IPS-NIHi7 (cell line): Measurements from ENCODE around the gene RANBP17.
"Not testable (repeated sequence)": the region's sequence is repeated elsewhere in the genome, so short reads cannot be mapped to it uniquely, and the experiment has no call there.

Experiments
- DNase-seq: peaks from one replicate; pipeline ENCODE4 v3.0.0; 2012; ENCODE audit warnings: mixed read lengths; ENCODE audit errors: extremely low spot score

Gene RANBP17

GRCh38 chr5:171297941-171298340, 436.1 kb downstream of the RANBP17 start:
- DNase-seq: not testable (repeated sequence)

GRCh38 chr5:171299228-171299627, 437.4 kb downstream of the RANBP17 start:
- no peak for DNase-seq

- no peak for DNase-seq
Observed at GRCh38 chr5:171299851-171300250, 438.0 kb downstream of the RANBP17 start.

- DNase-seq: no peak
Observed at GRCh38 chr5:171300358-171300757, 438.5 kb downstream of the RANBP17 start.

- no peak for DNase-seq
Observed at GRCh38 chr5:171306166-171306565, 444.3 kb downstream of the RANBP17 start.

GRCh38 chr5:171306781-171307591, 445.2 kb downstream of the RANBP17 start:
- DNase-seq: peak; percentile 43

GRCh38 chr5:171307789-171308452, 446.1 kb downstream of the RANBP17 start:
- DNase-seq: no peak

- peak; percentile 83 for DNase-seq
Observed at GRCh38 chr5:171308453-171309275, 446.8 kb downstream of the RANBP17 start, which contains the start of gene TLX3. Gene TLX3 (plus strand): TSS chr5:171309248. CDS start chr5:171309366, 118 bp downstream.

GRCh38 chr5:171309276-171310211, 447.7 kb downstream of the RANBP17 start:
- peak; percentile 26 for DNase-seq

- peak; percentile 61 for DNase-seq
Observed at GRCh38 chr5:171310212-171310818, 448.5 kb downstream of the RANBP17 start.

- DNase-seq: no peak
Observed at GRCh38 chr5:171310819-171311321, 449.1 kb downstream of the RANBP17 start.

GRCh38 chr5:171311322-171312077, 449.7 kb downstream of the RANBP17 start:
- DNase-seq: peak; percentile 65

GRCh38 chr5:171312129-171312974, 450.5 kb downstream of the RANBP17 start:
- no peak for DNase-seq

- no peak for DNase-seq
Observed at GRCh38 chr5:171313481-171314206, 451.8 kb downstream of the RANBP17 start.

GRCh38 chr5:171314728-171315385, 453.0 kb downstream of the RANBP17 start:
- peak; percentile 35 for DNase-seq

GRCh38 chr5:171315386-171315891, 453.6 kb downstream of the RANBP17 start:
- peak; percentile 28 for DNase-seq

- no peak for DNase-seq
Observed at GRCh38 chr5:171315925-171316257, 454.1 kb downstream of the RANBP17 start.
